Retina (tissue), 1 donor: ENCODE data around the gene APP.
"Not testable (repeated sequence)": the region's sequence is repeated elsewhere in the genome, so short reads cannot be mapped to it uniquely, and the experiment has no call there.

ENCODE experiments used
- DNase-seq: peaks from one replicate; pipeline ENCODE4 v3.0.0-alpha.2; 2016

Gene APP

DNA sequence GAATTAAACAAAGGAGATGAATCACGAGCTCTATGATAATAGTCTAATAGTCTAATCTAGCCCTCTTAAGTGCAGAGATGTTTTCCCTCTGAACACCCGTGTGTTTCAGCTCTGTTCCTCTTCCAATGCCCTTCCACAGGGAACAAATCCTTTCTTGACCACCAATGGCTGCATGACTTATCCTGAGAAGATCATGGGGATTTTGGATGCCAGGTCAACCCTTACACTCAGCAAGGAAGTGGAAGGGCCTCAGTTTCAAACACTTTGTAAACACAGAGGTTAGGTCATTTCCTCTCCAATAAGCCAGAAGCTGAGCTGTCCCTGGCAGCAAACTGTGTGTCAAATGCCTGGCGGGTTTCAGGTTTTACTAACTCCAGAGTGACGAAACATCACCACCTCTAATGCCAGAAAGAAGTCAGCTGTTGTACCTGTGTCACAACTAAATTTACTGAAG is 235.8 kb downstream of the APP start:
- no peak for DNase-seq

DNA sequence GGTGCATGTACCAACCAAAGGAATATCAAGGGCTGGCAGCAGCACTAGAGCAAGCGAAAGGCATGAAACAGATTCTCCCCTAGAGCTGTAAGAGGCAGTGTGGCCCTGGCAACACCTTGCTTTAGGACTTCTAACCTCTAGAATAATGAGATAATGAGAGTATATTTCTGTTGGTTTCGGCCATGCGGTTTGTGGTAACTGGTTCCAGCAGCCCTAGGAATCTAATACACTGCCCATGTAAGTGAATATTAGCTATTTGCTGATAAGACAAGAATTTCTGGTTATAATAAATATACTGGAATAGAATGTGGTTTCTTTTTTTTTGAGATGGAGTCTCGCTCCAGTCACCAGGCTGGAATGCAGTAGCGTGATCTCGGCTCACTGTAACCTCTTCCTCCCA is 236.4 kb downstream of the APP start:
- DNase-seq = no peak

DNA sequence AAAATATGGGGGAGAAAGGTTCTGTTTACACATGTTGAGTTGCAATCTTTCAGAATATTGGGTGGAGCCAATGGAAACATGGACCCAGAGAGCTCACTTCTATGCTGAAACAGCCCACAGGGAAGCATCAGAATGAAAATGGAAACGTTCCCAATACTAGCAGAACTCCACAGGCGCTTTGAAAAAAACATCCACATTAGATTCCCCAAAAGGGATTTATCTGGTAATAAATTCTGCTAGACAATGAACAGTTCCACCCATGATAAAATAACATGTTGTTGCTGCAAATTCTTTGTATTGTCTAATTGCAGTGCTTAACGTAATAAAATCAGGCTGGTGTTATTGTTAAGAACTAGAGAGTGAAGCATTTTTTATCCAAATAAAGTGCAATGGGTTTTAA is 238.8 kb downstream of the APP start:
- no peak for DNase-seq

DNA sequence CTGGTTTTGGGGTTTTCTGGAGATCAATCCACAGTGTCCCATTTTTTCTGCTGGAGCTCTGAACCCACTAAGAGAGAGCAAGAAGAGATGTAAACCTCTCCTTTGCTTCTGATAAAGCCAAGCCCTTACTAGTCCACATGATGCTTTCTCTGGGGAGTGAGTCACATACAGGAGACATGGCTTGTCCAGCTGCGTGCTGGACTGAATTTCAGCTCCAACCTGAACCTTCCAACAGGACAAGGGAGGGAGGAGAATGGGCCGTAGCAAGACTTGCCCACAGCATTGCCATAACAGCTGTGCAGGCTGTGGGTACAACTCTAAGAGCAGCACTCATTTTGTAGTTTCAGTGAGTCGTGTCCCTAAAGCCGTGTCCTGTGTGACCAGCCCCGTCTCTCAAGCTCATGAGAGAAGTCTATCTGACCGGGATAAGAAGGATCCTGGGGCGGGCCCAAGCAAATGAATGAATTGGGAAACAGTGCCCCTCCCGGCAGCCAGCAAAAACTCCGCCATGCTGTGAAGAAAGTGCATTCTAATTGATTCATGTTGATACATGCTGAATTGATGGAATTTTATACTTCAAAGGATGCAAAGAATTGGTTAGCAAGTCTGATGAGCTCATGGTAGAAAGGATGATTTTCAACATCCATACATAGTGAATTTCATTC is 240.6 kb downstream of the APP start:
- DNase-seq = no peak

DNA sequence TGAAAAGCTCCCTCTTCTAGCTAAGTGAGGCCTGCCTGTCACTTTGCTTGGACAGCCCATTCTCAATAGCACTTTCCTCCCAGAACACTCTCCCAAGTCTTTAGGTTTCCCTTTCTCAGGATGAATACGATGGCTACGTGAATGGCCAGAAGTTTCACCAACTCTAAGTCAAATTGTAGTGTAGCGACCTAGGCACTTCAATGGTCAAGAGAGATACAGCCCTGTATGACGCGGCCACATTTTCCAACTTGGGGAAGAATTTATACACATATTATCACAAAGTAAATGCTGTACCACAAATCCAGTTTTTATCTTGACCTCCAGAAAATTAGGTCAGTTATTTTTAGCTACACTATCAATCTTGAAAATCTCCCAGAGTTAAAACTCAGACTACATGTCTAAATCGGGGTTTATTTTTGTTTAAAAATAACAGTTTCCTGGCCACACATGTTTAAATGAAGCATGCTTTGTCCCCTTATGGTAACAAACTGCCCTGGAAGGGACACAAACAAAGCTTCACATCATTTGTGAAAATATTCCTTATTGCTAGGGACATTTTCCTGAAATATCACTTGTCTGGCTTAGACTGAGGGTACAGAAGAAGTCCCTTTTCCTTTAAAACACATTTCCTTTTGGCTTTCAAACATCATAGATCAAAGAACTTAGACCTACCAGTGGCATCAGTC is 243.2 kb downstream of the APP start:
- no peak for DNase-seq

DNA sequence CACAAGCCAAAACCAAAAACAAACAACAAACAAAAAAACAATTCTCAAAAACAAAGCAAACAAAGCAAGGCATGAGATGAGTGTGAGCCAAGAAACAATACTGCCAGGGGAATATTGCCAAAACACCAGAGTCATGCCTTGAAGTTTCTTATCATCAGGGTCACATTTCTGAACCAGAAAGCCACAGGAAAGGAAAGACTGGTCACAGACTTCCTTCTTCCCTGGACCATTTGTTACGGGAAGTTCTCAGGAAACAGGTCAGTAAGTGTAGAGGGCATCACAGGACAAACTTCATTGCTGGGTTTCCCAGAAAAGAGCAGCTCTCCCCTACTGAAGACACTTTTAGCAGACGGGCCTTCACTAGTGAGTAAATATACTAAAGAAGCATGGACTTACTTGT is 244.6 kb downstream of the APP start:
- no peak for DNase-seq

DNA sequence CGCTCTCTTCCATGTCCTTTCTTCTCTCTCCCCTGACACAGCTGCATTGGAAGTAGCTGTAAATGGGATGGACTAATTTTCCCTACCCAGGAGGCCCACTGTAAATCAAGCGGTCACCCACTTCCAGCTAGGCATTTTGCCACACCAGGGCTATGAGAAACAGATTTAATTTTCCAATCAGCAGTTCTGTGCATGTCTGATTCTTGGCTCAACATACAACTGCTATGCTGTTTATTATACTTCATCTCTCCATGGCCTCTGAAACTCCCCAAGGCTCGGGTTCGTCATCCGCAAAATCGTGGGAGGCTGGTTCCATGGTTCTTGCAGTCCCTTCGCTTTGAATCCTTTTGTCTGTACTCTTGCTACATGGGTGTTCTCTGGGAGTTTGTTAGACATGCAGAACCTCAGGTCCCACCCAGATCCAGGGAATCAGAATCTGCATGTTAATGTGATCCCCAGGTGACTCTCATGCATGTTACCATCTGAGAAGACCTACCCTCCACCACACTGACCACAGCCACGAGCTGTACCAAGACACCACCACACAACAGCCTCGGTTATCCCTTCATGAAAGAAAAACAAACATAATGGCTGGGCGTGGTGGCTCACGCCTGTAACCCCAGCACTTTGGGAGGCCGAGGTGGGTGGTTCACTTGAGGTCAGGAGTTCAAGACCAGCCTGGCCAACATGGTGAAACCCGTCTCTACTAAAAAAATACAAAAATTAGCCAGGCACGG is 245.3 kb downstream of the APP start:
- DNase-seq = no peak

DNA sequence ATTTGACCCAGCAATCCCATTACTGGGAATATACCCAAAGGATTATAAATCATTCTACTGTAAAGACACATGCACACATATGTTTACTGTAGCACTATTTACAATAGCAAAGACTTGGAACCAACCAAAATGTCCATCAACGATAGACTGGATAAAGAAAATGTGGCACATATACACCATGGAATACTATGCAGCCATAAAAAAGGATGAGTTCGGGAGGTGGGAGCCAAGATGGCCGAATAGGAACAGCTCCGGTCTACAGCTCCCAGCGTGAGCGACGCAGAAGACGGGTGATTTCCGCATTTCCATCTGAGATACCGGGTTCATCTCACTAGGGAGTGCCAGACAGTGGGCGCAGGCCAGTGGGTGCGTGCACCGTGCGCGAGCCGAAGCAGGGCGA is 252.4 kb downstream of the APP start:
- DNase-seq = not testable (repeated sequence)

DNA sequence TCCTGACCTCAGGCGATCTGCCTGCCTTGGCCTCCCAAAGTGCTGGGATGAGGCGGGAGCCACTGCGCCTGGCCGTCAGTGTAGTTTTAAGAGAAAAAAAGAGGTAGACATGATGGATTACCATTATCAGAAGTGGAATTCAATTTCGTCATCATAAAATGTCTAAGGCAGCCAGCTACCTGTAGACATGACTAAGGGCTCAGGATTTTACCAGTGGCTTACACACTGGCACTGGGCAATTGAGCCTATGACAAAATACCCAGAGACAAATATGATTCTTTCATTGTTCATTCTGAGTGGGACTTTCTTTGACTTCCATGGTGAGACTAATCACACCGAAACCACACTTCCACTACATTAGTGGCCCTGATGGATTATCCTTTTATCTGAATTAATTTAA is 254.3 kb downstream of the APP start:
- DNase-seq = no peak

DNA sequence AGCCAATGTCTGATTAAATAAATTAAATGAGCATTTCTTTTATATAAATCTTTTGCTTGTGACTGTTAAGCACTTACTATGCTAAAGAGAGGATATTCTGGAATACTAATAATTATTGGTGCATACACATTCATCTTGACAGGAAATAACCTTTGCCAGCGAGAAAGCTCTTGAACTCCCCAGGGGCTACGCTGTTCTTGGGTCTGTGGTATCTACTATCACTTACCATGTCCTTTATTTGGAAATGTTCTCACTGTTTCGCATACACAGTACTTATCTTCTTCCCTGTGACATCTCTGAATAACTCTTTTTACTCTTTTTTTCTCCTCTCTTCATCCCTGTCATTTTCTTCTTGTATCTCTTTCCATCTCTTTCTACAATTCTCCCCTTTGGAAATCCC is 257.1 kb downstream of the APP start:
- no peak for DNase-seq

DNA sequence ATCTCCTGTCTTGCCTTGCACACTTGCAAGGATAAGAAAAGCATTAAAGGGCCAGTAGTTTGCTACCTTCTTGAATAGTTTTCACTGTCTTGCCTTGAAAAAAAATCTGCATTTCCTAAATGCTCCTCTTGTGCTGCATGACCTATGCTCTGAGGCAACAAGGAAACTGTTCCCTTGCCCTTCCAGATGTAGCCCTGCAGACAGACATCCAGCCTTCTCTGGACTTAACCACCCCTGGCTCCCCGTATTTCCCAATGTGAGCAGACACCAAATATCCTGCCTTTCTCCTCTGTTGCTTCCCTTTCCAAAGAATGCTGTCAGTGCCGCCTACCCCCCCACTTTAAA is 258.2 kb downstream of the APP start:
- DNase-seq = no peak

DNA sequence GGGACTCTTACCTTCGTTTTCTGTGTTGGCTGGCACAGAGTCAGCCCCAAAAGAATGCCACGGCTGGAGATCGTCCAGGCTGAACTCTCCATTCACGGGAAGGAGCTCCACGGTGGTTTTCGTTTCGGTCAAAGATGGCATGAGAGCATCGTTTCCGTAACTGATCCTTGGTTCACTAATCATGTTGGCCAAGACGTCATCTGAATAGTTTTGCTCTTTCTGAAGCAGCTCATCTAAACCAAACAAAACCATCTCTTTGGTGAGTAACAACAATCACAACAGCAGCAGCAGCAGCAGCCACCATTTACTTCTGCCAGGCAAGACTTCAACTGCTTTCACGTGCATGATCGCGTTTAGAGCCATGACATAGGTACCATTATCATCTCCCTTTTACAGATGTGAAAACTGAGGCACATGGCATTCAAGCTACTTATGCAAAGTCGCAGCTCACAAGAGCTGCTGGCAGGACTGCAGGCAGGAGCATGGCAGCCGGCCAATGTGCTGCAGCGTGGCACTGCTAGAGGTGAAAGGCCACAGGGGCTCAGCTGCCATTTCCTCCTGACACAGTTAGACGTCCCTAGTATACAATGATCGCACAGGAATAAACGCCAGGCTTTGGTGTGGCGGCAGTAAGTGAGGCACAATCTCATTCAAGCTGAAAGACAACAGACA is 258.7 kb downstream of the APP start:
- DNase-seq = no peak

DNA sequence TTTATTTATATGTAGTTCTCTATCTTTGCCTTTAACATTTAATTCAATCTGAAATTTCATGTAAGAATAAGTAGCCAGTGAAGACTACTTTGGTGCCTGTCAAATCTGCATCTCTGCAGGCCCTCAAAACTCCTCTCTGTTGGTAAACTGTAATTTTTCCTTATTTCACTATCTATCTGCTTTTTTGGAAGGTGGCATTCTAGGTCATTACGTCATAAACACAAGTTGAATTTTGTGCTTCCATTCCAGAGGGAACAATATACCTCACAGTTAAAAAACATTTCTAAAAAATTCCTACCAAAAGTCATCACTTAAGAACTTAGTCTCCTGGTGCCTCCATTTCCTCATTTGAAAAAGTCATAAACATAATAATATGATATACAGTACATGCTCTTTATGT is 259.8 kb downstream of the APP start:
- DNase-seq = no peak

DNA sequence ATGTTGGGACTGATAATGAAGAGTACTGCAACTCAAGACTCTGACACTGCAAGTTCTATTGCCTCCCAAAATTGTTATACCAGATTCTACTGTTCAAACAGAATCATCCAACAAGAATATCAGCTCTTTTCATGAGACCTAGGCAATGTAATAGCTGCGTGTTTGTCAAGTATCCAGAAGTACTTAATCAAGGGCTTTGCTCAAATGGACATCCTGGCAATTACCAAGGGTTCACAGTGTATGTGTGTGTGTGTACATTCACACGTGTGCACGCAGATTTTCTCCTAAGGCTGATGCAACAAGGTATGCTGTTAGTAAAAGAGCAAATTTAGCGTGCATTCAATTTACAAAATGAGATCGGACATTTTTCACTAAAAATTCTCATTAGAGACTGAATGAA is 261.2 kb downstream of the APP start:
- no peak for DNase-seq

DNA sequence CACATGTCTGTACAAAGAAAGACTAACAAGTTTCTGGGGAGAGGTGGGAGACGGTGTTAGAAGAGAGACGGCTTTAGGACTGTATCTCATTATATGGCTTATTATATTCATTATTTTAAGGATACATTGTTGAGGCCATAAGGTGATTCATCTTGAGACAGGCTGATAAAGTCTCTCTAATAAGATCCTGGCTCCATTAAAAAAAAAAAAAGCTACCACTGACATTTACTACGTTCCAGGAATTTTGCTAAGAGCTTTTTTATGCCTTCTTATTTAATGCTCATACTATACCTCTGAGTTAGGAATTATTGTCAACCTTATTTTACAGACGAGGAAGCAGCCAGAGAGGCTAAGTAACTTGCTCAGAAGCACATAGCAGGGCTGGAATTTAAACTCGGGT is 262.1 kb downstream of the APP start:
- DNase-seq = no peak

DNA sequence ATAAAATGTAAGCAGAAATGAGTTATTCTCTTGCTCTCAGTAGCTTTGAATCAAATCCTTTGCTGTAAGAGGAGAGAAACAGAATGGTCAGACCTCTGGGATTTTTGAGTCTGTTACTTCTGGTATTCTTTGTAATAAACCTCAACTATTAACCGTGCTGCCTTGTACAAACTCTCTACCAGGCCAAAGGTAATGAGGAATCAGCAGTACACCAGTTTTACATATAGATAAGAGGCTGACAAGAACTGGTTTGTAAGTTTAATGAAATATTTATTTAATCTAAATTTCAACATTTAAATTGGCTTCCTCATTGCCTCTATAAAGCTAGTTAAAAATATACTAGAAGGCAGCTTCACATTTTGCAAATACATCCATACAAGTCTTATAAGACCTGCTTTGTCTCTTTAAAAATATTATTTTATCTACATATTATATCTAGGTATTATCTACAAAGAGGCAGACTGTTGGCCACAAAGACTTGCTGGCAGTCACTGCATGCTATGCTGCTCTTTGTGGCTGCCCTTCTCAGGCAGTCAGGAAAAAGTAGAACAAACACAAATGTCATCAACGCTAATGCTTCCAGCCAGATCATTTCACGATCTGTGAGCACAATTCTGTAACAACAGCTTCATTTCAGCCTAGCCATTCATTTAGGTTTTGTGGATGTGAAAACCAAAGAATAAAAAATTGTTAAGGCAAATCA is 262.8 kb downstream of the APP start:
- DNase-seq = no peak

DNA sequence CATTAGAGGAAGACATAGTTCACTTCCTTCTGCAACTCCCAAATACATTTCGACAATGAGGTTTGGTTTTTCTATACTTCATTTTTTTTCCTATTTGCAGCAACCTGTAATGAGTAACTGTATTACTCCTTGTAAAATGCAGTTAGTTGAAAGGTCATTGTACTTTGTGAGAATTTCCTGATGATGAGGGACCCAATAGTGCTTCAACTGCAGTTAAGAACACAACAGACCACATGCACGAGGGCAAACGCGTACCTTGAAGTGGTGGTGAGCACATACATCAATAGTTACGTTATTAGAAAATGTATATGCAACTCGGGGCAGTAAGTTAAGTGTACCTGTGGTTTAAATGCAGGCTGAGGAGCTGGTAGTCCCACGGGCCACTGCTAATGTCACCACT is 264.0 kb downstream of the APP start:
- no peak for DNase-seq

DNA sequence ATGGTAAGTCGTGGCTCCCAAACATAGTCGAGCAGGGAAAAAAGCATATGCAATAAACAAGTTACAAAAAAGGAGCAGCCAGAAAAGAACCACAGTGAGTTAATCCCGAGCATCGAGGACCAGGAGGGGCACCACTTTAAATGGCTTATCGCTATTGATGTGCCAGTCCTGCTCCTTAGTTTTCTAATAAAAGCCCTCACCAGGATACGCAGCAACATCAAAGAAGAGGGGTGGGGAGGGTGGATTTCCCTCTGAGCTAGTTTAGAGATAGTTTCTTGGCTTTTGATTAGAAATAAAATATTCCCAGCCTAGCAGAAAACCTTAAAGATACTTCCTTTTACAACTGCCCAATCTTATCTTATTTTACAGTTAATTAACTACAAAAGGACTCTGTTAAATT is 265.4 kb downstream of the APP start:
- DNase-seq = no peak

DNA sequence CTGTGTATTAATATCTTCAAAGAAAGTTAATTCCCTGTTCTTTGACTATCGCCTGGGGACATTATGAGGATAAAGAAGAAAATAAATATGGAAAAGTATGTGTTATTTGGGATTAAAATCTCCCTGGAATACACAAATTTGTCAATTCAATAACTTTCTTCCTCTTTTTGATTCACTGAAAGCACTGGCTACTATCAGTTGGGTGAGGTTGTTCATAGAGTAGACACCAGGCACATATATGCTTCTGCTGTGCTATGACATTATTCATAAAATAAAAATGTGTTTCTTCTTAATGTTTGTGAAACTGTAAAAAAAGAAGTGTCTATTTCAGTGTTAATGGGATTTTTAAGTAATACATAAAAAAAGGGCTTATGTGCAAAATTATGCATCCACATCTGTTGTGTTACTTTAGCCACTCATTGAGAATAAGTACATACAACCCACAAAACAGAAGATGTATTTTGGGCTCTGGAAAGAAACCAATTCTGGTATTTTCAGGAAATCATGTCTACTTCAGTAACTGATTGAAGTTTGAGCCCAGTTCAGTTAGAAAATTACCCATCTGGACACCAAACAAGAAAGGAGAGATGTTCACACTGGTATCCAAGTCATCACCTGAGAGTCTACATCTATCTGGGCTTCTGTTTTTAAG is 266.4 kb downstream of the APP start:
- DNase-seq = no peak

DNA sequence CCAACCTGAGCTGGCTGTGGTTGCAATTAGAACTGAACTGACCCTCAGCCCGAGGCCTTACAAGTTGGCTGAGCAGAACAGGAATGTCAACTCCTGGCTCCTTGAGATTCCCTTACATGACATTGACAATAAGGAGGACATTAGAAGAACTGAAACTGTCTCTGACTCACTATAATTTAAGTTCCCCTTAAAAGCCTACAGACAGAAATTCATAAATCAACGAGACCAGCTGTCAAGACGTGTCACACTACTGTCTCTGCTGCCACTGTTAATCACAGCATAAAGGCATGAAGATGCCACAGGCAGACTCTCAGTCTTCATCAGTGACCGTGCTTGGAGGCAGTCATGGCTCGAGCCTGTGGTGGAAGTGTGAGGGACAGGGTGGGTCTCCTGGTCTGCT is 267.0 kb downstream of the APP start:
- DNase-seq = no peak

DNA sequence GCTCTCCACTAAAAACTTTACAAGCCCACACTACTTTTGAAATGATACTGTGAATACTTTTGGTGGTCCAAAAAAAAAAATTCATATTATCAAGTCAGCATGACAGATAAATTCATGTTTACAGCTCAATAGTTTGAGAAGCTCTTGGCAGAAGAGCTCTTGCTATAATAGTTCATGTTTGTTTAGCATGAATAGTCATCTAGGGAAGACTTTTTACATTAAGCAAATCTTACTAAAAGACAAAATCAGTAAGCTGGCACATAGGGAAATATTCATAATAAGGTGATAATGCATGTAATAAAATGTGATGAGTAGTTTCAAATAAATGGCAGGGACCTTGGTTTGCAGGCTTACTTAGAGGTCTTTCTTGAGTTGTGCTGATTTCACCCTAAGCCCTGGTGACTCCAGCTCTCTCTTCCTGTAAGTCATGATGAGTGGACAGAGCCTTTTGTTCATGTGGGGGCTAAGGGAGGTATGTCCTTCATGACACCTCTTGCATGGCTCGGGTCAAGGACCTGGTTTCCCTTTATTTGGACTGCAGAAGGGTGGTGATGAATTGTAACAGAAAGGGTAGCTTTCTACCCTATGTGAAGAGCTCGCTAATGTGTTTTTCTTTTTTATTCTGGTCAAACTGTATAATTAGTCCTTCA is 269.1 kb downstream of the APP start:
- DNase-seq = no peak

DNA sequence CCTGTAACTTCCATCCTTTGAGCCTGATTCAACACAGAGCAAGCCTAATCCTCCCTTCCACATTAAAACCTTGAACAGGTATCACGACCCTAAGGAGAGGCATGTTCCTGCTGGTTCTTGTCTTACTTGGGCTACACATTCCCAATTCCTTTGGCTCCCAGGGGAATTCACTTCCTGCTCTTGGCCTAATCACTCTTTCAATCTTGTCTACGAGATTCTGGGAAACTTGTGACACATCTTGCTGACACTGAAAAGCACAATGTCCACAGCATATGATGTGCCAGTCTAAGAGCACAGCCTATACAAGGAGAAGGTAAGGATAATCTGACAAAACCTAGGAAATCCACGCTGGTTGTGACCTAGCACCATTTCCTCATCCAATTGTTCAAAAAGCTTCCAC is 271.9 kb downstream of the APP start:
- DNase-seq = no peak
